Measurements from ENCODE around the gene ACOX1.

Gene ACOX1

GRCh38 chr17:75926456-75926855 is 52.5 kb downstream of the ACOX1 start:
- no peak for DNase-seq

- no peak for DNase-seq
Observed at GRCh38 chr17:75925912-75926311, 53.1 kb downstream of the ACOX1 start.

DNA sequence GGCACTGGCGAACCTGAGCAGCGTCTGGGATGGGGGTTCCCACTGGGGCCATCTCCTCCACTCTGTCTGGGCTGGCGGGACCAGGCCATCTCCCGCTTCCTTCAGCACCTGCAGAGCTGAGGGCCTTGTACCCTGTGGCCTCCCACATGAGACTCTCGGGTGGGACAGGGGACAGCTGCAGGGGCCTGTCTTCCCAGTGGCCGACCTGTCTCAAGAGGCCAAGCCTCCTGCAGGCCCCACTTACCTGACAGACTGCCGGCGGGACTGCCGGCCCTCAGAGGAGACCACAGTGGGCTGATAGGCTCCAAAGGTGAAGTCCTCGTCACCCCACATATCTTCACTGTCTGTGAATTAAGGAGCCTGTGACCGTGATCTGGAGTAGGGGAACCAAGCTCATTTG is 53.9 kb downstream of the ACOX1 start:
- DNase-seq: no peak

- no peak for DNase-seq
Observed at GRCh38 chr17:75922963-75923874, 55.7 kb downstream of the ACOX1 start.

DNA sequence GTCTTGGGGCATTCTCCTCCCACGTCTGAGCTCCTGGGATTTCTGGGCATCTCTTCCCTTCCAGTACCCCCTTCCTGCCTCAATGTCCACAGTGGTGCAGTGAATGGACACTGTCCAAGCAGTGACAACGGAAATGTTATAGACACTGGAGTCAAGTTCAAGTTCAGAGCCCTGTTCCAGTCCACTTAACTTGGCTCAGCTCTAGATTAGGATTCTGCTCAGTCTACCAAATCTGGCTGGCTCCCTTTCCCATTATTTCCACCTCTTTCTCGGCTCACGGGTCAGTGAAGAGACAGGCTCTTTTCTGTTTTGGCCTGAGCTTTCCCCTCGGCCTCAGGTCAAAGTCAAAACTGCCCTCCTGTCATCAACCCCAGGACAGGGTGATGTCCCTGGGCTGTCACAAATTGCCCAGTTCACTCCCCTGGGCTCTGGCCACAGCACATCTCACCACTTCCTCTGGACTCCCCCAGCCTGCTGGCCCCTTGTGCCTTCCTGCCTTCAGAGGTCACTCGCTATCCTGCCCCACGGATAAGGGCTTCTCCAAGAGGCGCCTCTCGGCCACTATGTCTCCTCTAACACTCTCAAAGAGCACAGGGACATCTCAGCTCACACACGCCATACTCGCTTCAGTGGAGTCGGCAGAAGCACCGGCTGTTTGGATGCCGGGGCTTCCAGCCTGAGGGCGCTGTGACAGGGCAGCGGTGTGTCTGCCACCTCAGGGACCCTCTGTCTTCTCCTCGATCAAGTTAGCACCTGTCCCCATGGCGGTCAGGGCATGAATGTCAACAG is 56.6 kb downstream of the ACOX1 start:
- no peak for DNase-seq

GRCh38 chr17:75921596-75921995 is 57.4 kb downstream of the ACOX1 start:
- no peak for DNase-seq

DNA sequence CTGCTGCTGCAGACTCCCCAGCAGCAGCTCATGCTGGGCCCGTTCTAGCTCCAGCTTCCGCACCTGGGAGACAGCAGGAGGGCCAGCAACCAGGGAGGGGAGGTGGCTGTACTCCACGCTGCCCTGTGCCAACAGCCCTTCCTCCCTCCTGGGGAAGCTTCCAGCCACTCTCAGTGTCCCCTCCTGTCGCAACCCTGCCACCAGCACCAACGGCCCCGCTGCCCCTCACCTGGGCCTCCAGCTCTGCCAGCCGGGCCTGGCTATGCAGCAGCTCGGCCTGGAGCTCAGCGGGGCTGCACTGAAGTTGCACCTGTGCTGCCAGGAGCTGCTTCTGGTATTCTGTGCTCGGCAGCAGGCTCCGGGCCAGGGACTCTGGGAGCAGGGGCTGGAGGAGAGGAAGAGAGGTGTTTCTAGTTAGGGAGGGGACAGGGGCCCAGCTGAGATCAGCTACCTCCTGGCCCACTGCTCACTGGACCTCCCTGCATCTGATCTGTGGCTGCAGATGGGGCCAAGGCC is 58.9 kb downstream of the ACOX1 start:
- DNase-seq: no peak

DNA sequence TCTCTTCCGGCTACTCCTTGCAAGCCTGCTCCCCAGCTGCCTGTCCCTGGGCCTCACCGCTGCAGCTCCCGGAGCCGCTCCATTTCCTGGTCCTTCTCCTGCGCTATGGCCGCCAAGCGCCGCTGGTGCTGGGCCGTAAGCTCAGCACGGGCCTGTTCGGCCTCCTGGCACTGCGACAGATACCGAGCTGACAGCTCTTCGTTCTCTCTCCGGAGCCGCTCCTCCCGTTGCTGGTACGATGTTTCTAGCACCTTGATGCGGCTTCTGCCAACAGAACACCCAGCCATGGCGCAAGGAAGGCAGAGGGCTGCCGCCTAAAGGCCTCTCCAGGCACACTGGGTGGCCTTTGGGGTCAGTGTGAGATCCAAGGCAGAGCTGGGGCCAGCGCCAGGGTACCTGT is 59.4 kb downstream of the ACOX1 start:
- DNase-seq: no peak

GRCh38 chr17:75917917-75918445 is 61.0 kb downstream of the ACOX1 start:
- DNase-seq: no peak

DNA sequence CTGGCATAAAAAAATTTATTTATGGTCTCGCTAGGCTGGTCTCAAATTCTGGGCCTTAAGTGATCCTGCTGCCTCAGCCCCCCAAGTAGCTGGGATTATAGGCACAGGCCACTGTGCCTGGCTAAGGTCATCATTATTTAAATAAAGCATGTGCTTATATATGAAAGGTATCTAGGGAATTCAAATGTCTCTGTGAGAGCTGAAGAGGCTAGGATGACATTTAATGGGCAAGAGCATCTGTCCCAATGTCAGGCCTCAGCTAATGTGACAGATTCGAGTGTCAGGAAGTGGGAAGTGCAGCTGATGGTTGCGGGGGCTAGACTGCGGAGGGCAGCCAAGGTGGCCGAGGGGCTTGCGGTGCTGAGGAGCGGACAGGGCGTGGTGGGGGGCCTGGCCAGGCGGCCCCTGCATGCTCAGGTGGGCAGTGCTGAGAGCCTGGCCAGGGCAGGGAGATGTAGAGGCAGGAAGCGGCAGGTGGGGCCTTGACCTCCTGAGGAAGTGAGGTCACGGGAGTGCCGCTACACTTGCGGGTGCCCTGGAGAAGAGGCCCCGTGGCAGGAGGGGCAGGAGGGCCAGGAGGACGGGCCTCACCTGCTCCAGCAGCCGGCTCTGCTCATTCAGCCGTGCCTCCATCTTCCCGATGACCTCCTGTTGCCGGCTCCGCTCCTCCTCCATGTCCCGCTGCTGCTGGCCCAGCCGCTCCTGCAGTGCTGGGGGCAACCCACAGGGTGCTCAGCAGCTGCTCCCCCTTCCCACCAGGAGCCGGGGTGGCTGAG is 61.6 kb downstream of the ACOX1 start:
- no peak for DNase-seq

- DNase-seq: no peak
Observed at GRCh38 chr17:75915268-75915667, 63.7 kb downstream of the ACOX1 start.

DNA sequence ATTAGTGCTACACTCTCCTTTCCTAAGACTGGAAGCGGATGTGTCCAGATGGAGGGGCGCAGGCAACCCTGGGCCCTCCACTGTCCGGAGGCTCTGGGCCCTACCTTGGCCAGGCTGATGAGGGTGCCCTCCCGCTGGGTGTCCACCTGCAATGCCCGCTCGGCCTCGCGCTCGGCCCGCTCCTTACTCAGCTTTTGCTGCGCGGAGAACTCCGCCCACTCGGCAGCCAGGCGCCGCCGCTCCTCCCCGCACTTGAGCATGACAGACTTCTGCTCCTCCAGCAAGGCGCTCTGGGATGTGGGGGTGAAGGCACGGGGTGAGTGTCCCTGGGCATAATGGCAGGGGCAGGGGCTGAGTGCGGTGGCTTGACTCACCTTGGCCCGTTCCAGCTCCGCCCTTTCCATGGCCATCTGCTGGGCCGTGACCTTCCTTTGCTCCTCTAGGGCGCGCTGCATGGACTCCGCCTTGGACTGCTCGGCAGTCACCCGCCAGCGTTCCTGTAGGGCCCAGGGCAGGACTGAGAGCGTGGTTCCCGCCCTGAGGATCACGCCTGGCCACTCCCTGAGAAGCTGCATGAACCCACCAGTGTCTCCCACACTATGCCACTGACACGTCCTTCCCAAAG is 64.2 kb downstream of the ACOX1 start:
- DNase-seq: no peak

- no peak for DNase-seq
Observed at GRCh38 chr17:75913537-75914210, 65.3 kb downstream of the ACOX1 start.

DNA sequence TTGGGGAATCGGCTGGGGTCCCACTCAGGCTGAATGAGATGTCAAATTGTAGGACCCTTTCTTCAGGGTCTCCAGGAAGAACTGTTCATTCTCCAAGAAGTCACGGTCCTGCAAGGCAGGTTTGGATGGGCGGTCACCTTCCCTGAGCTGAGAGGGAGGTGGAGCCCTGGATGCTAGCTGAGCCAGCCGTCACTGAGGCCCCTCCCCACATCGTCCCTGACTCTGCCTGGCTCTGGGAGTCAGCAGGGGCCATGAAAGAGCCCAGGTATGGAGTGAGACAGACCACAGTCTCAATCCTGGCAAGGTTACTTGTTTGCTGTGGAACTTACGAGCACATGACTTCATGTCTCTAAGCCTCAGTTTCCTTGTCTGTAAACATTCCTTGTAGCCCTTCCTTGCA is 68.3 kb downstream of the ACOX1 start:
- DNase-seq: no peak

DNA sequence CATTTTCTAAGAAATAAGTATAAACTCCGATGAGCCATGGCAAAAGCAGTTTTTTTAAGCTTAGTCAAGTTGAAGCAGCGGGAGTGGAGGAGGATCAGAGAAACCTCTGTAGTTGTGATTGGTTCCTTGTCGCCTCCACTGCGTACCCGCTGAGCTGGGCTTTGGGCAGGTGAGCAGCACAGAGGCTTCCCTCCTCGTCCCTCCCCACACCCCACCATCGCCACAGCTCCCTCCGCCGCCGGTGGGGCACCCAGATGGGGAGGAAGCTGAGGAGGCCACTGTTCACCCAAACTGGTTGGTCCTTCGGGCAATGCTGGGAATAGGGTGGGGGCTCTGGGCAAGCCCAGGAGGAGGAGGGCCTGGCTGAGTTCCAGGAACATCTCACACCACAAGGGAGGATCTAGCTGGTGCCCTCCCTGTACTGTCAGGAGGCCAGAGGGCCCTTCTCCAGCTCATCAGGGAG is 69.1 kb downstream of the ACOX1 start:
- no peak for DNase-seq

DNA sequence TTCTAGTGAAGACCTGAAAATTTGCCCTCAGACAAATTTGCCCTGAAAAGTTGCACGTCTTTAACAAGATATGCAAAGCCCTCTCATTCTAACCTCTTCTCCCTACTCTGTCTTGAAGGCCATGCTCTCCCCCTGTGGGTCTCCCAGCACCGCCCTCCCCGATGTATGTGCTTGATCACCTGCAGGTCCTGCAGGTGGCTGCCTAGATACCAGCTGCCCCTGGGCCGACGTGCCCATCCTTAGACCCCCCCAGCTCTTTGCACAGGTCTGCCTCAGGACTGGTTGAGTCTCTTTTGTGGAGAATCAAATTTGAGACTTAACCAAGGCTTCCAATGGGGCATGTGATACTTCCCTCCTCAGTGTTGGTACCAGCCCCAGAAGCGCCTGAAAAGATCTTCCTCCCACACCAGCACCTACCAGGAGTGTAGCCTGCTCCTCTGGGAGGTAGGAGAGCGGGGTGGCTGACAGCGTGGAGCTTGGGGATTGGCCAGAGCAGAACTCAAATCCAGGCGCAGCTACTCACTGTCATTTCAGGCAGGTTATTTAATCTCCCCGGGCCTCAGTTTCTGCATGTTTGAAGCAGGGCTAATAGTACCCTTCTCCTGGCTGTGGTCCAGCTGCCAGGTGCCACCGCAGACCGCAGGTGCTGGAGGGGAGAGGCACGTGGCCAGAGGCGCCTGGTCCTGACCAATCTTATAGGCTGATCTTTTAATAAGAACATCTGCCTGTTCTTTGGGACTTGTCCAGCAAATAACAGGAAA is 69.7 kb downstream of the ACOX1 start:
- DNase-seq: no peak

DNA sequence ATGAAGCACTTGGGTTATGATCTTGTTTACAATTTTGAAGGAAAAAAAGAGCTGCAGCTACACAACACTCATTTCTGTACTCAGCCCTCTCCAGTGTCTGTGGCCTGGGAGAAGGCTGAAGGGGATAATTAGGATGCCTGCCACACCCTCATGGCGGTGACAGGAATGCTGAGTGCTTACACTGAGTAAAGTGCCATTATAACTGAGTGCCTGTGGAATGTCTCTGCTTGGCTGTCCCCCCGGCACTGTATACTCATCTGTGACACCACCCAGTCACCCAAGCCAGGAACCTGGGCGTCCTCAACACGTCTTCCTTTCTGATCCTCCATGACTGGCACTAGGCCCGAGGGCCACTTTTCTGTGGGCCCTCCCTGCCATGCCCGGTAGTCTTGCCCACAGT is 70.8 kb downstream of the ACOX1 start:
- no peak for DNase-seq

- no peak for DNase-seq
Observed at GRCh38 chr17:75906143-75906884, 72.7 kb downstream of the ACOX1 start.

- peak; percentile 95 for DNase-seq
Observed at GRCh38 chr17:75904749-75905521, 74.0 kb downstream of the ACOX1 start, which contains the start of gene MRPL38. Gene MRPL38 (minus strand): TSS chr17:75904884. CDS start chr17:75904875, 9 bp downstream.
